CD4-positive, alpha-beta T cell treated with Interleukin-17A for 4 hours (primary cell): ENCODE data around the gene FAM83F.

ENCODE experiments used
- DNase-seq: peaks from one replicate; pipeline ENCODE4 v3.0.0-alpha.2; 2020; ENCODE audit warnings: mixed read lengths

FAM83F gene

GRCh38 chr22:39995393-39996252 lies 869 bp downstream of the FAM83F start:
- no peak for DNase-seq

GRCh38 chr22:39996732-39997131 lies 2.0 kb downstream of the FAM83F start:
- no peak for DNase-seq

GRCh38 chr22:39997421-39997820 lies 2.7 kb downstream of the FAM83F start:
- no peak for DNase-seq

GRCh38 chr22:39997939-39998726 lies 3.4 kb downstream of the FAM83F start:
- no peak for DNase-seq

- DNase-seq, result no peak
Observed at GRCh38 chr22:39999144-39999757, 4.5 kb downstream of the FAM83F start.

GRCh38 chr22:40000171-40000570 lies 5.4 kb downstream of the FAM83F start:
- DNase-seq, result no peak

GRCh38 chr22:40001106-40001505 lies 6.4 kb downstream of the FAM83F start:
- DNase-seq, result no peak

GRCh38 chr22:40001800-40002577 lies 7.2 kb downstream of the FAM83F start:
- no peak for DNase-seq

GRCh38 chr22:40002935-40003715 lies 8.4 kb downstream of the FAM83F start:
- DNase-seq, result no peak

GRCh38 chr22:40004836-40005235 lies 10.1 kb downstream of the FAM83F start:
- no peak for DNase-seq

GRCh38 chr22:40006641-40007040 lies 11.9 kb downstream of the FAM83F start:
- DNase-seq, result no peak

- DNase-seq, result no peak
Observed at GRCh38 chr22:40007853-40008710, 13.3 kb downstream of the FAM83F start.

- no peak for DNase-seq
Observed at GRCh38 chr22:40008726-40009291, 14.1 kb downstream of the FAM83F start.

GRCh38 chr22:40009292-40009774 lies 14.6 kb downstream of the FAM83F start:
- no peak for DNase-seq

GRCh38 chr22:40009951-40010671 lies 15.4 kb downstream of the FAM83F start:
- DNase-seq, result peak; percentile 63

- no peak for DNase-seq
Observed at GRCh38 chr22:40010746-40011145, 16.0 kb downstream of the FAM83F start.

GRCh38 chr22:40014667-40015248 lies 20.0 kb downstream of the FAM83F start:
- no peak for DNase-seq

GRCh38 chr22:40015358-40015976 lies 20.7 kb downstream of the FAM83F start:
- no peak for DNase-seq

GRCh38 chr22:40018051-40018450 lies 23.3 kb downstream of the FAM83F start:
- DNase-seq, result no peak
